SK-N-SH treated with all-trans-retinoic acid at 6 μM for 48 hours (cell line): ENCODE data around the gene S100A3.

Source experiments
- ATAC-seq: fragments of 200-7000 bp; cut with Tn5 transposase; 3 replicates; pipeline ENCODE4 v1.9.1; 2020; ENCODE audit warnings: mild to moderate bottlenecking, moderate library complexity
- ARNTL ChIP-seq: fragments of 450-650 bp; formaldehyde crosslinking; IDR thresholded peaks from 2 replicates; pipeline ENCODE4 v1.5.0; 2020; ENCODE audit warnings: low read depth, mild to moderate bottlenecking, moderate library complexity, borderline replicate concordance
- BACH2 ChIP-seq: fragments of 250-450 bp; sonication (Bioruptor Pico); IDR thresholded peaks from 2 replicates; pipeline ENCODE4 v1.9.0; 2021; ENCODE audit warnings: mild to moderate bottlenecking, borderline replicate concordance
- CSDC2 ChIP-seq: fragments of 250-450 bp; sonication (Bioruptor Pico); IDR thresholded peaks from 2 replicates; pipeline ENCODE4 v1.5.0; 2020; ENCODE audit warnings: mild to moderate bottlenecking, moderate library complexity
- CSRNP3 ChIP-seq: fragments of 250-450 bp; sonication (Bioruptor Pico); IDR thresholded peaks from 2 replicates; pipeline ENCODE4 v1.5.1; 2021; ENCODE audit warnings: mild to moderate bottlenecking, moderate library complexity
- ESRRG ChIP-seq: fragments of 250-450 bp; sonication (Bioruptor Pico); IDR thresholded peaks from 2 replicates; pipeline ENCODE4 v1.6.1; 2021; ENCODE audit warnings: mild to moderate bottlenecking
- GLIS3 ChIP-seq: fragments of 250-450 bp; sonication (Bioruptor Pico); IDR thresholded peaks from 2 replicates; pipeline ENCODE4 v1.5.0; 2020; ENCODE audit warnings: mild to moderate bottlenecking, moderate library complexity
- ISL1 ChIP-seq: fragments of 250-450 bp; sonication (Bioruptor Pico); IDR thresholded peaks from 2 replicates; pipeline ENCODE4 v2.1.2; 2022; ENCODE audit warnings: mild to moderate bottlenecking, moderate library complexity
- OSR1 ChIP-seq: fragments of 250-450 bp; sonication (Bioruptor Pico); IDR thresholded peaks from 2 replicates; pipeline ENCODE4 v1.8.0; 2022; ENCODE audit warnings: moderate library complexity, mild to moderate bottlenecking, inconsistent platforms
- PATZ1 ChIP-seq: fragments of 250-450 bp; sonication (Bioruptor Pico); IDR thresholded peaks from 2 replicates; pipeline ENCODE4 v1.8.0; 2020; ENCODE audit warnings: mild to moderate bottlenecking, moderate library complexity, borderline replicate concordance
- POU6F1 ChIP-seq: fragments of 250-450 bp; sonication (Bioruptor Pico); IDR thresholded peaks from 2 replicates; pipeline ENCODE4 v1.8.0; 2021; ENCODE audit warnings: low read depth, mild to moderate bottlenecking, moderate library complexity, borderline replicate concordance
- RARB ChIP-seq: fragments of 250-450 bp; sonication (Bioruptor Pico); IDR thresholded peaks from 2 replicates; pipeline ENCODE4 v1.8.0; 2021; ENCODE audit warnings: mild to moderate bottlenecking, moderate library complexity
- SNAI2 ChIP-seq: fragments of 250-450 bp; sonication (Bioruptor Pico); IDR thresholded peaks from 2 replicates; pipeline ENCODE4 v1.5.0; 2020; ENCODE audit warnings: mild to moderate bottlenecking, moderate library complexity
- TCF4 ChIP-seq: fragments of 250-450 bp; sonication (Bioruptor Pico); IDR thresholded peaks from 2 replicates; pipeline ENCODE4 v1.8.0; 2021; ENCODE audit warnings: mild to moderate bottlenecking, moderate library complexity, borderline replicate concordance
- TOX ChIP-seq: fragments of 250-450 bp; sonication (Bioruptor Pico); IDR thresholded peaks from 2 replicates; pipeline ENCODE4 v1.8.0; 2021; ENCODE audit warnings: mild to moderate bottlenecking, moderate library complexity, borderline replicate concordance
- ZC3H10 ChIP-seq: fragments of 250-450 bp; sonication (Bioruptor Pico); IDR thresholded peaks from 2 replicates; pipeline ENCODE4 v1.5.1; 2021; ENCODE audit warnings: mild to moderate bottlenecking, moderate library complexity
- ZFP3 ChIP-seq: fragments of 250-450 bp; sonication (Bioruptor Pico); IDR thresholded peaks from 2 replicates; pipeline ENCODE4 v1.5.0; 2020; ENCODE audit warnings: mild to moderate bottlenecking, moderate library complexity
- ZFP30 ChIP-seq: fragments of 450-650 bp; formaldehyde crosslinking; IDR thresholded peaks from 2 replicates; pipeline ENCODE4 v1.5.0; 2022; ENCODE audit warnings: mild to moderate bottlenecking, moderate library complexity
- ZNF70 ChIP-seq: fragments of 450-650 bp; formaldehyde crosslinking; IDR thresholded peaks from 2 replicates; pipeline ENCODE4 v1.5.0; 2020; ENCODE audit warnings: mild to moderate bottlenecking, moderate library complexity
- ZNF8 ChIP-seq: fragments of 450-650 bp; formaldehyde crosslinking; IDR thresholded peaks from 2 replicates; pipeline ENCODE4 v1.5.0; 2020; ENCODE audit warnings: mild to moderate bottlenecking, moderate library complexity
- TF ChIP-seq, protein P1 (sequence below): fragments of 250-450 bp; sonication (Bioruptor Pico); IDR thresholded peaks from 2 replicates; pipeline ENCODE4 v1.5.1; 2020; ENCODE audit warnings: low read depth, mild to moderate bottlenecking, moderate library complexity
- TF ChIP-seq, protein P2 (sequence below): fragments of 250-450 bp; sonication (Bioruptor Pico); IDR thresholded peaks from 2 replicates; pipeline ENCODE4 v1.5.0; 2020; ENCODE audit warnings: mild to moderate bottlenecking, moderate library complexity

The S100A3 gene

GRCh38 chr1:153519242-153519641 lies 29.8 kb downstream of the S100A3 start:
- no peak for ATAC-seq
- TF ChIP-seq PATZ1 (CRISPR knock-in tag) (no peak), ARNTL (no peak), OSR1 (no peak), ZNF70 (CRISPR knock-in tag) (no peak), CSRNP3 (CRISPR knock-in tag) (no peak), POU6F1 (CRISPR knock-in tag) (no peak), CSDC2 (CRISPR knock-in tag) (no peak), BACH2 (CRISPR knock-in tag) (no peak), ESRRG (CRISPR knock-in tag) (no peak), ZFP3 (CRISPR knock-in tag) (no peak), TCF4 (CRISPR knock-in tag) (no peak), ZC3H10 (CRISPR knock-in tag) (no peak), GLIS3 (no peak), ZNF8 (CRISPR knock-in tag) (no peak), TOX (CRISPR knock-in tag) (no peak)
- TF ChIP-seq, protein P1, sequence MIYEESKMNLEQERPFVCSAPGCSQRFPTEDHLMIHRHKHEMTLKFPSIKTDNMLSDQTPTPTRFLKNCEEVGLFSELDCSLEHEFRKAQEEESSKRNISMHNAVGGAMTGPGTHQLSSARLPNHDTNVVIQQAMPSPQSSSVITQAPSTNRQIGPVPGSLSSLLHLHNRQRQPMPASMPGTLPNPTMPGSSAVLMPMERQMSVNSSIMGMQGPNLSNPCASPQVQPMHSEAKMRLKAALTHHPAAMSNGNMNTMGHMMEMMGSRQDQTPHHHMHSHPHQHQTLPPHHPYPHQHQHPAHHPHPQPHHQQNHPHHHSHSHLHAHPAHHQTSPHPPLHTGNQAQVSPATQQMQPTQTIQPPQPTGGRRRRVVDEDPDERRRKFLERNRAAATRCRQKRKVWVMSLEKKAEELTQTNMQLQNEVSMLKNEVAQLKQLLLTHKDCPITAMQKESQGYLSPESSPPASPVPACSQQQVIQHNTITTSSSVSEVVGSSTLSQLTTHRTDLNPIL (CRISPR knock-in tag): no peak
- TF ChIP-seq, all 23 proteins: peak for 0

- no peak for TF ChIP-seq ZNF8 (CRISPR knock-in tag)
- no peak for TF ChIP-seq CSRNP3 (CRISPR knock-in tag)
- TF ChIP-seq ARNTL: no peak
- TF ChIP-seq, protein P1 (CRISPR knock-in tag): no peak
- no peak for TF ChIP-seq ZFP30
- no peak for TF ChIP-seq BACH2 (CRISPR knock-in tag)
- TF ChIP-seq RARB: no peak
- no peak for TF ChIP-seq GLIS3
- TF ChIP-seq ESRRG (CRISPR knock-in tag): no peak
- TF ChIP-seq, protein P2, sequence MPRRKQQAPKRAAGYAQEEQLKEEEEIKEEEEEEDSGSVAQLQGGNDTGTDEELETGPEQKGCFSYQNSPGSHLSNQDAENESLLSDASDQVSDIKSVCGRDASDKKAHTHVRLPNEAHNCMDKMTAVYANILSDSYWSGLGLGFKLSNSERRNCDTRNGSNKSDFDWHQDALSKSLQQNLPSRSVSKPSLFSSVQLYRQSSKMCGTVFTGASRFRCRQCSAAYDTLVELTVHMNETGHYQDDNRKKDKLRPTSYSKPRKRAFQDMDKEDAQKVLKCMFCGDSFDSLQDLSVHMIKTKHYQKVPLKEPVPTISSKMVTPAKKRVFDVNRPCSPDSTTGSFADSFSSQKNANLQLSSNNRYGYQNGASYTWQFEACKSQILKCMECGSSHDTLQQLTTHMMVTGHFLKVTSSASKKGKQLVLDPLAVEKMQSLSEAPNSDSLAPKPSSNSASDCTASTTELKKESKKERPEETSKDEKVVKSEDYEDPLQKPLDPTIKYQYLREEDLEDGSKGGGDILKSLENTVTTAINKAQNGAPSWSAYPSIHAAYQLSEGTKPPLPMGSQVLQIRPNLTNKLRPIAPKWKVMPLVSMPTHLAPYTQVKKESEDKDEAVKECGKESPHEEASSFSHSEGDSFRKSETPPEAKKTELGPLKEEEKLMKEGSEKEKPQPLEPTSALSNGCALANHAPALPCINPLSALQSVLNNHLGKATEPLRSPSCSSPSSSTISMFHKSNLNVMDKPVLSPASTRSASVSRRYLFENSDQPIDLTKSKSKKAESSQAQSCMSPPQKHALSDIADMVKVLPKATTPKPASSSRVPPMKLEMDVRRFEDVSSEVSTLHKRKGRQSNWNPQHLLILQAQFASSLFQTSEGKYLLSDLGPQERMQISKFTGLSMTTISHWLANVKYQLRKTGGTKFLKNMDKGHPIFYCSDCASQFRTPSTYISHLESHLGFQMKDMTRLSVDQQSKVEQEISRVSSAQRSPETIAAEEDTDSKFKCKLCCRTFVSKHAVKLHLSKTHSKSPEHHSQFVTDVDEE (CRISPR knock-in tag): no peak
- TF ChIP-seq POU6F1 (CRISPR knock-in tag): no peak
- TF ChIP-seq ZNF70 (CRISPR knock-in tag): no peak
- TF ChIP-seq ZFP3 (CRISPR knock-in tag): no peak
- TF ChIP-seq ZC3H10 (CRISPR knock-in tag): no peak
- no peak for TF ChIP-seq OSR1
- TF ChIP-seq ISL1 (CRISPR knock-in tag): no peak
- TF ChIP-seq SNAI2: no peak
- TF ChIP-seq TCF4 (CRISPR knock-in tag): no peak
- no peak for ATAC-seq
Measured at GRCh38 chr1:153515504-153516394, 33.3 kb downstream of the S100A3 start.
